NCI-H187 (cell line): Measurements from ENCODE around the gene SPSB2.

Experiments
- DNase-seq, 2 experiments: peaks; one replicate each; lab custom pipeline; 2025; lab: John Stamatoyannopoulos, UW

The SPSB2 gene

GRCh38 chr12:6830999-6831398 is 42.1 kb downstream of the SPSB2 start:
- no peak for DNase-seq

GRCh38 chr12:6830286-6830890 is 42.7 kb downstream of the SPSB2 start:
- DNase-seq = no peak

DNA sequence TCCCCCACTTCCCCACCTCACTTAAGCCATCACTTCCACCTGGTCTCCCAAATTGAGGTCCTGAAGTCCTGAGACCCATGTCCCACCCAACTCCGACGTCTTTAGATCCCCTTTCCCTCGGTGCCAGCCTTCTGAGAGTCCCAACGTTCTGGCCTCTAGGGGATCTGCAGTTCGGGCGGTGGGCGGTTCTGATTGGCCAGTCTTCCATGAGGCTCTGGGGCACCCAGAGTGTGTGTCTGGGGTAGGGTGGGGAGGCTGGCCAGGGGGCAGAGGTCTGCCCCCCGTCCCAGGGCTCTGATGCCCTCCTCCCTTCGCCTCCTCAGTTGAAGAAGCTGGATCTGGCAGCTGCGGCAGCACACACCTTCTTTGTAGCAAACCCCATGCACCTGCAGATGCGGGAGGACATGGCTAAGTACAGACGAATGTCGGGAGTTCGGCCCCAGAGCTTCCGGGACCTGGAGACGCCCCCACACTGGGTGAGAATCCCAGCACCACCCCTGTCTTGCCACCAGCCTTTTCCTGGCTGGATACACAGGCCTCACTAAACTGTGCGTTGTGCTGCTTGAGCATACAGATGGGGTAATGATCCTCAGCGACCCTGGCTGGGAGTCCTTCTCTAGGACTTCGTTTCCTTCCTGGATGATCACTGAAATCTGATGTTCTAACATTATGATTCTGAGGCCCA is 43.4 kb downstream of the SPSB2 start:
- DNase-seq = no peak

DNA sequence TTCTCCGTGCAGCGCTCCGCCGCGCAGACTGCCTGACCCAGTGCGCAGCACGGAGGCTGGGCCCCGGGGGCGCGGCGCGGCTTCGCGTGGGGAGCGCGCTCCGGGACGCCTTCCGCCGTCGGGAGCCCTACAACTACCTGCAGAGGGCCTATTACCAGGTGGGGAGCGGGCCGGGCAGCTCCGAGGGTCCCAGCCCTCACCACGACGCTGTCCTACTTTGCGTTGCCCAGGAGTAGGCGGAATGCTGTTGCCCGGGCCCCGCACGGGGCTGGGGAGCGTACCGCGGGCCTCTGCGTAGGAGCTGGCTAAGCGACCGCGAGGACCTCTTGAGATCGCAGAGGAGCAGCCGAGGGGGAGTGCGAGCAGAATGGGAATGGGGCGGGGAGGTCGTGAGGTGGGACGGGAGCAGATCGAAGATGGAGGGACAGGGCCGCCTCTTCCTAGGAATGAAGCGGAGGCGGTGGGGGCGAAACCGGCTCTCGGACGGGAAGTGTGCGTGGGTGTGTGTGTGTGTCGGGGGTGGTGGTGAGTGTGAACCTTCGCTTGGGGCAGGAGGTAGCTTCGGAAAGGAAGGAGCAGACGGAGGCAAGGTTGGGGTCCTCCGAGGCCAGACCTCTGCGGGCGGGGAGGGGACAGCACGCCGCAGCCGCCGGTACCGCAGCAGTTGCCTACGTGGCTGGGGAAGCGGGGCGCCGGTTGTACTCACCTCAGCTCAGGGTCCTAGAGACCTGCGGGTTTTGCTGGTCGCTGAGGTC is 44.1 kb downstream of the SPSB2 start:
- no peak for DNase-seq

GRCh38 chr12:6827982-6828780 is 44.9 kb downstream of the SPSB2 start, which contains the start of gene P3H3:
TSS of gene P3H3 (plus strand) at chr12:6828407. CDS start at chr12:6828441, 34 bp downstream.
- DNase-seq = peak in 1 of 2 experiments; percentile 29

DNA sequence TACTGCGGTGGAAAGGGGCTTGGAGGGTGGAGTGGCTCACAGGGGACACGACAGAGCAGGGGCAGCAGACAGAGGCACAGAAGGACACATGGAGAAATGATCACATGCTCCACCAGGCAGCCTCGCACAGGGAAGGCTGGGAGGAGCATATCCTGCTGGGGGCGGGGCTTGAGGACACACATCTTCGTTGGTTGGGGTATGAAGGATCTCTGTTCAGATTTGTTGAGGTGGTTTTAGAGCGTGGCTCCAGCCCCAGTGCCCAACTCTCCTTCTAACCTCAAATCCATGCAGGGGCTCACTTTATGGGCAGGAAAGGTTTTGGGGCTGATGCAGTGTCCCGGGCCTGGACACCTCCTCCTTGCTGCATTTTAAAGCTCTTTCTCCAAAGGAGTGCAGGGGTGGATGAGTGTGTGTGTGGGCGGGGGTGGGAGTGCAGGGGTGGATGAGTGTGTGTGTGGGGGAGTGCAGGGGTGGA is 45.6 kb downstream of the SPSB2 start:
- DNase-seq = peak; percentile 78 to 85

GRCh38 chr12:6826734-6827436 is 46.2 kb downstream of the SPSB2 start:
- DNase-seq = no peak

- DNase-seq = no peak
Observed at GRCh38 chr12:6826125-6826733, 46.9 kb downstream of the SPSB2 start.

DNA sequence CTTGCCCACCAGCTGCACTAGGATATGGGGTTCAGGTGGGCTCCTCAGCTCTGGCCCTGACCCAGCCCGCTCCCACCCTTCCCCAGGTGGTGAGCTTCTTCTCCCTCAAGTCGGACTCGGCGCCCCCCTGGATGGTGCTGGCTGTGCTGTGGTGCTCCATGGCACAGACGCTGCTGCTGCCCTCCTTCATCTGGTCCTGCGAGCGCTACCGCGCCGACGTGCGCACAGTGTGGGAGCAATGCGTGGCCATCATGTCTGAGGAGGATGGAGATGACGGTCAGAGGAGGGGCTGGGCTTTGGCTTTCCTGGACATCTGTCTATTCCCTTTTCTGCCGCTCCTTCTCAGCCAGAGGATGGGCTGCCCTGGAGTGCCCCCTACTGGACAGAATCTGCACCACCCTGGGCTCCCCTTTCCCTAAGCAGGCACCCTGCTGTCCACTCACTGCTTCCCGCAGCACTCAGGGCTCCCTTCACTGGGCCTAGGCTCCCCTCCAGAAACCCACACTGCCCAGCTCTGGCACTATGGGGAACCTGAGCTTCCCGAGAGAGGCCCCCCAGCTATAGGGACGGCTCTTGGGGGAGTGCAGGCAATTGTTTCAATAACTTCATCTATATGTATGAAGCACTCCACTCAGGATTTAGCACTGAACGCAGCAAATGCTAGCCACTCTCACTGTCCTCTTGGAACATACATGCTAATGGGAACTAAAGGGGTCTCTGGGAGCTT is 47.5 kb downstream of the SPSB2 start:
- peak; percentile 57 to 68 for DNase-seq

- no peak for DNase-seq
Observed at GRCh38 chr12:6824901-6825381, 48.2 kb downstream of the SPSB2 start.

DNA sequence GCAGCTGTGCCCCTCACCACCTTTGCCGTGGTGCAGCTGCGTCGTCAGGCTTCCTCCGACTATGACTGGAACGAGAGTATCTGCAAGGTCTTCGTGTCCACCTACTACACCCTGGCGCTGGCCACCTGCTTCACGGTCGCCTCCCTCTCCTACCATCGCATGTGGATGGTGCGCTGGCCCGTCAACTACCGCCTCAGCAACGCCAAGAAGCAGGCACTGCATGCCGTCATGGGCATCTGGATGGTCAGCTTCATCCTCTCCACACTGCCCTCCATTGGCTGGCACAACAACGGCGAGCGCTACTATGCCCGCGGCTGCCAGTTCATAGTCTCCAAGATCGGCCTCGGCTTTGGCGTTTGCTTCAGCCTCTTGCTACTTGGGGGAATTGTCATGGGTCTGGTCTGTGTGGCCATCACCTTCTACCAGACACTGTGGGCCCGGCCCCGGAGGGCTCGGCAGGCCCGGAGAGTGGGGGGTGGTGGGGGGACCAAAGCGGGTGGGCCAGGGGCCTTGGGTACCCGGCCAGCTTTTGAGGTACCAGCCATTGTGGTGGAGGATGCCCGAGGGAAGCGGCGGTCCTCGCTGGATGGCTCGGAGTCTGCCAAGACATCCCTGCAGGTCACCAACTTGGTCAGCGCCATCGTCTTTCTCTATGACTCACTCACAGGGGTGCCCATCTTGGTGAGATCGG is 48.9 kb downstream of the SPSB2 start:
- no peak for DNase-seq

DNA sequence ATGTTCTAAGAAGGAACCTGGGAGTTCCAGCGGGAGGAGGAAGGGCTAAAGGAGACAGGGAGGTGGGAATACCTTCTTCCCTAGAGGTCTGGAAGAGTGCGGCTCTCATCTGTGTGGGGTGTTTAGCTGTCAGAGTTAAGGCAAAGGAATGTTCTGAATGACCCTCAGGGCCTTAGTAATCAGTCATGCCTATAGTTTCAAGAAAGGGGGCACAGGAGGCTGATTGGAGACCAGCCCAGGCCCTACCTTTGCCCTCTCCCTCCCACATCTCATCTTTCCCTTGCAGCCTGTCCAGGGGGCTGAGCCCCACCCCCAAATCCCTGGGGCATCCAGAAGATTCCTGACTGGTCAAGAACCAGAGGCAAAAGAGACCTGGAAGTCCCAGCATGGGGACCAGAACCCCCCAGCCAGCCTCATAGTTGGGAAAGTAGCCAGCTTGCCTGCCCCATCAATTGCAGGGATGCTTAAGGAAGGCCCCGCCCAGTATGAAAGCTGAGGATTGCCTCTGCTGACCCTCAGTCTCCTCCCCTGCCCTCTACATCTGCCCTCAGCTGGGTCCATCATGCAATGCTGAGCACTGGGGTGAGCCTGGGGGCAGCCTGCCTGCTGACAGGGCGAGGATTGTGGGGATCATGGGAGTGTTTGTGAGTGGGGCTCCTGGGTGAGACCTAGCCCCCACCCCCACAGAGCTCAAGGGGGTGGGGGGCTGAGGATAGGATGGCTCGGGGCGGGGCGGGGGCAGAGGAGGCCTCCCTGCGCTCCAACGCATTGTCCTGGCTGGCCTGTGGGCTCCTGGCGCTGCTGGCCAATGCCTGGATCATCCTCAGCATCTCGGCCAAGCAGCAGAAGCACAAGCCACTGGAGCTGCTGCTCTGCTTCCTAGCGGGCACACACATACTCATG is 49.7 kb downstream of the SPSB2 start:
- no peak for DNase-seq

DNA sequence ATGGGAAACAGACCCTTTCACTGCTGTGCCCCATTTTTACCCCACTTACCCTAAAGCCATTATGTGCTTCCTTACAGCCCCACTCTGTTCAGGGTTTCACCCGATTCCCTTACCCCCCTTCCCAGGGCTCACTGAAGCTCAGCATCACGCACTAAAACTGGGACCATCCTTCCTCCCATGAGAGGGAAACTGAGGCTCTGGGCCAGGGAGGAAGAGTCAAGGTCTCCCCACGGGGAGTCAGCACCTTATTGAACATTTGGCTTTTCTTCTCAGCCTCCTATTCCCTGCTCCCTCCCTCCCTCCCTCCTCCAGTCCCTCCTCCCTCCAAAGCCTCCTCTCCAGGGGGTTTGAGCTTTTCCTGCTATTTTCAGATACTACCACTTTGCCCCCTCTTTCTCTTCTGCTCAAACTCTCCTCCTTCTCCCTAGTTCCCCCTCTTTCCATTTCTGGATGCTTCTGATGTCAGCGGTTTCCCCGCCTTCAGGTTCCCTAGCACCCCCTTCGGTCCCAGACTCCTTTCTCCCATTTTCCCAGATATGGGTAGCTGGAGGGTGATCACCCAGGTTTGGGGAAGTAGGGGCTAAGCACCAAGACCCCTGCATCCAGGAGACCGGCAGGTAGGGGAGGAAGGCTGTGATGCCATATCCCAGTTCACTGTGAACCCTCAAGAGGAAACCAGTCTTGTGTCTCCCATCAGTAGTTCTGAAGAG is 50.5 kb downstream of the SPSB2 start:
- DNase-seq = no peak

GRCh38 chr12:6821591-6822425 is 51.3 kb downstream of the SPSB2 start, which contains the start of gene GPR162:
TSS of gene GPR162 (plus strand) at chr12:6821821. CDS start at chr12:6823899, 2,078 bp downstream.
- DNase-seq = peak; percentile 39 to 65
